Thymus (tissue), 11 donors: Measurements from ENCODE around the gene PRKCZ. TPM values are rescaled to one million over a fixed set of nuclear protein-coding genes. Genes with fewer than 3 reads are reported as not detected.

ENCODE experiments used
- DNase-seq, 9 donors: peaks; one replicate each; pipeline ENCODE4 v3.0.0-alpha.2; 2013; ENCODE audit warnings: low spot score in 9 of 9, low read depth in 6 of 9, missing footprints in 1 of 9
- H3K27ac ChIP-seq, 2 donors: one replicate each; pipeline ENCODE4 v1.5.1; 2013; ENCODE audit warnings: control low read depth in 1 of 2, low read depth in 1 of 2, low read length in 1 of 2, mild to moderate bottlenecking in 1 of 2, moderate library complexity in 1 of 2
- H3K27me3 ChIP-seq, 2 donors: one replicate each; pipeline ENCODE4 v1.5.1; 2013; ENCODE audit warnings: low read length in 1 of 2; ENCODE audit not compliant: control insufficient read depth in 2 of 2, insufficient read depth in 1 of 2
- H3K36me3 ChIP-seq, 2 donors: one replicate each; pipeline ENCODE4 v1.5.1; 2013; ENCODE audit warnings: low read length in 1 of 2, mild to moderate bottlenecking in 1 of 2, moderate library complexity in 1 of 2; ENCODE audit not compliant: control insufficient read depth in 2 of 2, insufficient read depth in 2 of 2
- H3K4me1 ChIP-seq, 2 donors: one replicate each; pipeline ENCODE4 v1.5.1; 2013; ENCODE audit warnings: low read length in 2 of 2; ENCODE audit not compliant: control insufficient read depth in 2 of 2, insufficient read depth in 2 of 2
- H3K4me3 ChIP-seq, 2 donors: one replicate each; pipeline ENCODE4 v1.5.1; 2013; ENCODE audit warnings: low read length in 2 of 2, control low read depth in 1 of 2, mild to moderate bottlenecking in 1 of 2
- H3K9me3 ChIP-seq, 2 donors: one replicate each; pipeline ENCODE4 v1.5.1; 2013; ENCODE audit warnings: low read length in 1 of 2, mild to moderate bottlenecking in 1 of 2; ENCODE audit not compliant: control insufficient read depth in 2 of 2, insufficient read depth in 1 of 2
- WGBS: extraction: QIAGEN DNeasy Blood & Tissue Kit; methylation state at CpG from one replicate; pipeline ENCODE4 v1.1.7; 2013; 5-methylcytosine and 5-hydroxymethylcytosine counted together
- polyA plus RNA-seq: library from polyadenylated mRNA; stranded (reverse); fragments of 200-250 nt; gene quantifications from one replicate; pipeline ENCODE4 v1.2.3, GENCODE V29; 2013
- total RNA-seq: library from RNA; stranded (reverse); fragments of 120-200 nt; gene quantifications from one replicate; pipeline ENCODE4 v1.2.4, GENCODE V29; 2013
- donor health status: healthy.

Gene PRKCZ
- total and polyA plus RNA-seq, 2 donors: 7.6 to 30.6 TPM

DNA sequence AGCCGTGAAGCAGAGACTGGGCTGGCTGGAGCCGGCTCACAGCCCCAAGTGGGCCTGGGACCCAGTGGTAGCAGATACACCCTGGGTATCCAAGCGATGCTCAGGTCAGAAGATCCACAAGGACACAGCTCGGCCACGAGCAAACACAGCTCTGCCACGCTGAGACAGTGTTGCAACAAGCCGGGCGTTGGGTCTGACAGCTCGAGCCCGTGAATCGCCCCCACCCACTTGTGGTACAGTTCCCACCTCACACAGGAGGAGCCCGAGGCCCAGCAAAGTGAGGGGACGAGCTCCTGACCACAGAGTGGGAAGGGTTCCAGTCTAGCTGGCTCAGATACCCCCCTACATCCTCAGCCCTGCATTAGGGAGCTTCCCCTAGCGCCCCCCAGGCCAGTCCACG, 8.9 kb upstream of the PRKCZ start:
- H3K27ac ChIP-seq: no peak overlapping the region
- H3K9me3 ChIP-seq: no peaks in the 10 kb centered on the region
- WGBS: 86% methylated on average over 15 of the region's 15 CpGs
- no peak for DNase-seq
- H3K4me1 ChIP-seq: peaks cover 0 to 3% of the 10 kb centered on the region in 2 donors
- peaks cover 17 to 48% of the 10 kb centered on the region in 2 donors for H3K27me3 ChIP-seq
- H3K36me3 ChIP-seq: no peaks in the 10 kb centered on the region
- no peak overlapping the region for H3K4me3 ChIP-seq

- no peak for DNase-seq
- no peak overlapping the region for H3K27ac ChIP-seq
- no peaks in the 10 kb centered on the region for H3K9me3 ChIP-seq
- H3K4me3 ChIP-seq: no peak overlapping the region
- peaks cover 0 to 3% of the 10 kb centered on the region in 2 donors for H3K4me1 ChIP-seq
- H3K36me3 ChIP-seq: no peaks in the 10 kb centered on the region
- WGBS: 96% methylated on average over 4 of the region's 4 CpGs
- H3K27me3 ChIP-seq: peaks cover 22 to 54% of the 10 kb centered on the region in 2 donors
These were observed 8.3 kb upstream of the PRKCZ start for GRCh38 chr1:2041887-2042286.

- 84% methylated on average over 41 of the region's 41 CpGs for WGBS
- Histone ChIP-seq H3K4me3 (no peak overlapping the region), H3K27me3 (peaks cover 32 to 66% of the 10 kb centered on the region in 2 donors), H3K4me1 (peaks cover 0 to 3% of the 10 kb centered on the region in 2 donors), H3K9me3 (no peaks in the 10 kb centered on the region), H3K36me3 (no peaks in the 10 kb centered on the region), H3K27ac (no peak overlapping the region)
- no peak for DNase-seq
These were observed 7.1 kb upstream of the PRKCZ start for GRCh38 chr1:2042830-2043773.

- Histone ChIP-seq H3K27ac (no peak overlapping the region), H3K36me3 (no peaks in the 10 kb centered on the region), H3K4me1 (peaks cover 0 to 3% of the 10 kb centered on the region in 2 donors), H3K27me3 (peaks cover 39 to 70% of the 10 kb centered on the region in 2 donors), H3K9me3 (no peaks in the 10 kb centered on the region), H3K4me3 (no peak overlapping the region)
- no peak for DNase-seq
- WGBS: 98% methylated on average over 4 of the region's 4 CpGs
These were observed 6.3 kb upstream of the PRKCZ start for GRCh38 chr1:2043886-2044285.

- H3K9me3 ChIP-seq: no peaks in the 10 kb centered on the region
- peaks cover 47 to 76% of the 10 kb centered on the region in 2 donors for H3K27me3 ChIP-seq
- DNase-seq: peak in 5 of 9 donors; percentile 39 to 63 (median 44)
- no peak overlapping the region for H3K27ac ChIP-seq
- WGBS: 14% methylated on average over 75 of the region's 75 CpGs
- no peaks in the 10 kb centered on the region for H3K36me3 ChIP-seq
- H3K4me1 ChIP-seq: peaks cover 2 to 7% of the 10 kb centered on the region in 2 donors
- no peak overlapping the region for H3K4me3 ChIP-seq
These were observed 5.5 kb upstream of the PRKCZ start for GRCh38 chr1:2044510-2045319.

DNA sequence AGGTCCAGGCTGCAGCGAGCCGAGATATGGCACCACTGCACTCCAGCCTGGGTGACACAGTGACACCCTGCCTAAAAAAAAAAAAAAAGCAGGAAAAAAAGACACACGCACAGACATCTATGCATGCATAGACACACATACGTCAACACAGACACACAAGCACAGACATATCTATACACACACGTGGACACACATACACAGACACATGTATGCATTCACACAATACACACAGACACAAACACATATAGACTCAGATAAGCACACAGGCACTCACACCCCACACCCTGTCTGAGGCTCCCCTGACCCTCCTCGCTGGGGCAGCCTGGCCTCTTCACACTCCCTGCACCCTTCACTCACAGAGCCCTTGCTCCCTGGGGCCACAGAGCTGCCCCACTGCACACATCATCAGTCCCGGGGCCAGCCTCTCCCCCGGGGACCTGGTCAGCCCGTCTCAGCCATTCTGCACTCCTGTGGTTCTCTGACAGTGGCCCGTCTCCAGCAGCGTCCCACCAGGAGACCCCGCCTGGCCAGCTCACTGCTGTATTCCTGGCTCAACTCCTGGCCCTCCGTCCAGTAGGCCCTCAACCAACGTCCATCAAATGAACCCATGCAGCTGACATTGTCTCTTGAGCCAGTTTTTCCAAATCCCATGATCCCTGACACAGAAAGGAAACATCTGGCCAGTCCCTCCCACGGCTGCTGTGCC, 4.6 kb upstream of the PRKCZ start:
- no peaks in the 10 kb centered on the region for H3K9me3 ChIP-seq
- no peak for DNase-seq
- WGBS: 81% methylated on average over 15 of the region's 15 CpGs
- H3K27ac ChIP-seq: no peak overlapping the region
- no peak overlapping the region for H3K4me3 ChIP-seq
- H3K4me1 ChIP-seq: peaks cover 2 to 9% of the 10 kb centered on the region in 2 donors
- peaks cover 54 to 80% of the 10 kb centered on the region in 2 donors for H3K27me3 ChIP-seq
- H3K36me3 ChIP-seq: no peaks in the 10 kb centered on the region

GRCh38 chr1:2046174-2046917, 3.9 kb upstream of the PRKCZ start:
- 31% methylated on average over 20 of the region's 20 CpGs for WGBS
- DNase-seq: peak in 2 of 9 donors; percentile 16 to 24
- peaks cover 2 to 9% of the 10 kb centered on the region in 2 donors for H3K4me1 ChIP-seq
- no peaks in the 10 kb centered on the region for H3K36me3 ChIP-seq
- H3K4me3 ChIP-seq: no peak overlapping the region
- no peaks in the 10 kb centered on the region for H3K9me3 ChIP-seq
- peaks cover 60 to 84% of the 10 kb centered on the region in 2 donors for H3K27me3 ChIP-seq
- no peak overlapping the region for H3K27ac ChIP-seq

GRCh38 chr1:2046953-2047748, 3.1 kb upstream of the PRKCZ start:
- DNase-seq: no peak
- Histone ChIP-seq H3K9me3 (no peaks in the 10 kb centered on the region), H3K4me1 (peaks cover 2 to 9% of the 10 kb centered on the region in 2 donors), H3K4me3 (no peak overlapping the region), H3K36me3 (no peaks in the 10 kb centered on the region), H3K27me3 (peaks cover 67 to 89% of the 10 kb centered on the region in 2 donors), H3K27ac (no peak overlapping the region)
- 46% methylated on average over 25 of the region's 25 CpGs for WGBS
